ENCODE results near the gene SLC25A12. TPM values are rescaled to one million over a fixed set of nuclear protein-coding genes. Genes with fewer than 3 reads are reported as not detected.
A peak's percentile ranks its signal among the peaks of the same experiment; 100 is the strongest.

The SLC25A12 gene
- total RNA-seq, 5 donors from 2014 or later (not counting 1 experiment from before 2014, with no cell fraction given): 11.7 to 19.0 (median 13.3) TPM

- Mint-ChIP-seq H3K36me3 (peaks cover 58% of the 10 kb centered on the region), H3K27ac (no peak overlapping the region), H3K27me3 (no peaks in the 10 kb centered on the region), H3K4me1 (no peaks in the 10 kb centered on the region), H3K9me3 (no peaks in the 10 kb centered on the region), H3K4me3 (no peak overlapping the region)
- no peaks in the 10 kb centered on the region for H3K9me3 ChIP-seq
- H3K4me1 ChIP-seq (ENCODE audit: control insufficient read depth in 1 of 2, extremely low read depth in 1 of 2, insufficient read depth in 2 of 2, low read length in 2 of 2): no peaks in the 10 kb centered on the region
- H3K27ac ChIP-seq (ENCODE audit: low read length): no peak overlapping the region
- no peak overlapping the region for H3K4me3 ChIP-seq (ENCODE audit: control insufficient read depth in 1 of 2, extremely low read depth in 1 of 2, low read length in 1 of 2)
- no peaks in the 10 kb centered on the region for H3K27me3 ChIP-seq (replicated peaks in 1 of 2; ENCODE audit: control insufficient read depth in 2 of 2, extremely low read depth in 1 of 2, insufficient read depth in 2 of 2, low read length in 1 of 2)
- POLR2A ChIA-PET: interaction anchor here in 1 of 2 donors (0.6 kb wide), 1 partner anchor 54 kb away, joined by 3 read pairs; no protein-coding TSS in a partner anchor
- CTCF ChIA-PET: no interaction called here
- no peak for DNase-seq
- 100% methylated on average over 2 of the region's 3 CpGs for WGBS (ENCODE audit: insufficient coverage)
- peaks cover 3 to 15% of the 10 kb centered on the region in 2 donors for H3K36me3 ChIP-seq (ENCODE audit: control insufficient read depth in 2 of 2, extremely low read depth in 1 of 2, insufficient read depth in 1 of 2, low read length in 1 of 2)
- ATAC-seq (replicated peaks in 1 of 4): no peak
These were observed 89.6 kb downstream of the SLC25A12 start for GRCh38 chr2:171804456-171804855.

GRCh38 chr2:171803757-171804156 lies 90.3 kb downstream of the SLC25A12 start:
- Mint-ChIP-seq H3K36me3 (peaks cover 58% of the 10 kb centered on the region), H3K27ac (no peak overlapping the region), H3K9me3 (no peaks in the 10 kb centered on the region), H3K4me1 (no peaks in the 10 kb centered on the region), H3K4me3 (no peak overlapping the region), H3K27me3 (no peaks in the 10 kb centered on the region)
- Histone ChIP-seq H3K4me3 (ENCODE audit: control insufficient read depth in 1 of 2, extremely low read depth in 1 of 2, low read length in 1 of 2) (no peak overlapping the region), H3K9me3 (no peaks in the 10 kb centered on the region), H3K4me1 (ENCODE audit: control insufficient read depth in 1 of 2, extremely low read depth in 1 of 2, insufficient read depth in 2 of 2, low read length in 2 of 2) (no peaks in the 10 kb centered on the region), H3K27ac (ENCODE audit: low read length) (no peak overlapping the region), H3K27me3 (replicated peaks in 1 of 2; ENCODE audit: control insufficient read depth in 2 of 2, extremely low read depth in 1 of 2, insufficient read depth in 2 of 2, low read length in 1 of 2) (no peaks in the 10 kb centered on the region), H3K36me3 (ENCODE audit: control insufficient read depth in 2 of 2, extremely low read depth in 1 of 2, insufficient read depth in 1 of 2, low read length in 1 of 2) (peaks cover 3 to 18% of the 10 kb centered on the region in 2 donors)
- CTCF ChIA-PET: no interaction called here
- POLR2A ChIA-PET: no interaction called here
- ATAC-seq (replicated peaks in 1 of 4): no peak
- WGBS (ENCODE audit: insufficient coverage): 83% methylated on average over 3 of the region's 5 CpGs
- no peak for DNase-seq

- WGBS (ENCODE audit: insufficient coverage): no CpG with 5 or more reads among the region's 5 CpGs
- Histone ChIP-seq H3K36me3 (ENCODE audit: control insufficient read depth in 2 of 2, extremely low read depth in 1 of 2, insufficient read depth in 1 of 2, low read length in 1 of 2) (peaks cover 3 to 11% of the 10 kb centered on the region in 2 donors), H3K4me3 (ENCODE audit: control insufficient read depth in 1 of 2, extremely low read depth in 1 of 2, low read length in 1 of 2) (no peak overlapping the region), H3K27me3 (replicated peaks in 1 of 2; ENCODE audit: control insufficient read depth in 2 of 2, extremely low read depth in 1 of 2, insufficient read depth in 2 of 2, low read length in 1 of 2) (no peaks in the 10 kb centered on the region), H3K4me1 (ENCODE audit: control insufficient read depth in 1 of 2, extremely low read depth in 1 of 2, insufficient read depth in 2 of 2, low read length in 2 of 2) (no peaks in the 10 kb centered on the region), H3K27ac (ENCODE audit: low read length) (no peak overlapping the region), H3K9me3 (no peaks in the 10 kb centered on the region)
- Mint-ChIP-seq H3K36me3 (peaks cover 43% of the 10 kb centered on the region), H3K27me3 (no peaks in the 10 kb centered on the region), H3K9me3 (no peaks in the 10 kb centered on the region), H3K4me1 (peaks cover 0 to 3% (median 2%) of the 10 kb centered on the region in 3 donors), H3K4me3 (no peak overlapping the region), H3K27ac (no peak overlapping the region)
- ATAC-seq (replicated peaks in 1 of 4): no peak
- DNase-seq: no peak
- ChIA-PET POLR2A (no interaction called here), CTCF (no interaction called here)
These were observed 93.4 kb downstream of the SLC25A12 start for GRCh38 chr2:171800639-171801038.

- ATAC-seq (replicated peaks in 1 of 4): no peak
- no peak overlapping the region for H3K27ac Mint-ChIP-seq
These were observed 95.8 kb downstream of the SLC25A12 start for GRCh38 chr2:171798156-171798820.

GRCh38 chr2:171794918-171795317 lies 99.1 kb downstream of the SLC25A12 start:
- CTCF ChIA-PET: interaction anchor here in 1 of 2 donors (0.7 kb wide), 1 partner anchor 644 kb away, joined by 3 read pairs; no protein-coding TSS in a partner anchor
- Histone ChIP-seq H3K9me3 (no peaks in the 10 kb centered on the region), H3K27ac (ENCODE audit: low read length) (no peak overlapping the region), H3K4me3 (ENCODE audit: control insufficient read depth in 1 of 2, extremely low read depth in 1 of 2, low read length in 1 of 2) (no peak overlapping the region), H3K27me3 (replicated peaks in 1 of 2; ENCODE audit: control insufficient read depth in 2 of 2, extremely low read depth in 1 of 2, insufficient read depth in 2 of 2, low read length in 1 of 2) (no peaks in the 10 kb centered on the region), H3K36me3 (ENCODE audit: control insufficient read depth in 2 of 2, extremely low read depth in 1 of 2, insufficient read depth in 1 of 2, low read length in 1 of 2) (peaks cover 4 to 36% of the 10 kb centered on the region in 2 donors), H3K4me1 (ENCODE audit: control insufficient read depth in 1 of 2, extremely low read depth in 1 of 2, insufficient read depth in 2 of 2, low read length in 2 of 2) (peaks cover 0 to 5% of the 10 kb centered on the region in 2 experiments)
- no peak for DNase-seq
- 97% methylated on average over 3 of the region's 4 CpGs for WGBS (ENCODE audit: insufficient coverage)
- Mint-ChIP-seq H3K27ac (peak overlapping the region; percentile 3 to 40), H3K36me3 (peaks cover 43% of the 10 kb centered on the region), H3K9me3 (no peaks in the 10 kb centered on the region), H3K4me1 (peaks cover 6 to 11% (median 8%) of the 10 kb centered on the region in 3 donors), H3K27me3 (no peaks in the 10 kb centered on the region), H3K4me3 (no peak overlapping the region)
- no peak for ATAC-seq (replicated peaks in 1 of 4)
- POLR2A ChIA-PET: interaction anchor here in 1 of 2 donors (0.6 kb wide), 1 partner anchor 38 kb away, joined by 6 read pairs; no protein-coding TSS in a partner anchor

More at GRCh38 chr2:171798156-171798820, 95.8 kb downstream of the SLC25A12 start:
- H3K9me3 ChIP-seq: no peaks in the 10 kb centered on the region
- no peaks in the 10 kb centered on the region for H3K27me3 ChIP-seq (replicated peaks in 1 of 2; ENCODE audit: control insufficient read depth in 2 of 2, extremely low read depth in 1 of 2, insufficient read depth in 2 of 2, low read length in 1 of 2)
- peaks cover 39% of the 10 kb centered on the region for H3K36me3 Mint-ChIP-seq
- no peak for DNase-seq
- peaks cover 6 to 11% (median 8%) of the 10 kb centered on the region in 3 donors for H3K4me1 Mint-ChIP-seq
- H3K36me3 ChIP-seq (ENCODE audit: control insufficient read depth in 2 of 2, extremely low read depth in 1 of 2, insufficient read depth in 1 of 2, low read length in 1 of 2): peaks cover 0 to 11% of the 10 kb centered on the region in 2 donors
- no peaks in the 10 kb centered on the region for H3K9me3 Mint-ChIP-seq
- H3K4me1 ChIP-seq (ENCODE audit: control insufficient read depth in 1 of 2, extremely low read depth in 1 of 2, insufficient read depth in 2 of 2, low read length in 2 of 2): peaks cover 0 to 5% of the 10 kb centered on the region in 2 experiments
- no peak overlapping the region for H3K27ac ChIP-seq (ENCODE audit: low read length)
- ChIA-PET CTCF (no interaction called here), POLR2A (no interaction called here)
- no peak overlapping the region for H3K4me3 ChIP-seq (ENCODE audit: control insufficient read depth in 1 of 2, extremely low read depth in 1 of 2, low read length in 1 of 2)
- no peak overlapping the region for H3K4me3 Mint-ChIP-seq
- no peaks in the 10 kb centered on the region for H3K27me3 Mint-ChIP-seq
- WGBS (ENCODE audit: insufficient coverage): 100% methylated on average over 1 of the region's 6 CpGs

GRCh38 chr2:171793691-171794678 lies 100.1 kb downstream of the SLC25A12 start:
- Histone ChIP-seq H3K4me1 (ENCODE audit: control insufficient read depth in 1 of 2, extremely low read depth in 1 of 2, insufficient read depth in 2 of 2, low read length in 2 of 2) (peaks cover 0 to 5% of the 10 kb centered on the region in 2 experiments), H3K27ac (ENCODE audit: low read length) (no peak overlapping the region), H3K27me3 (replicated peaks in 1 of 2; ENCODE audit: control insufficient read depth in 2 of 2, extremely low read depth in 1 of 2, insufficient read depth in 2 of 2, low read length in 1 of 2) (no peaks in the 10 kb centered on the region), H3K4me3 (ENCODE audit: control insufficient read depth in 1 of 2, extremely low read depth in 1 of 2, low read length in 1 of 2) (no peak overlapping the region), H3K36me3 (ENCODE audit: control insufficient read depth in 2 of 2, extremely low read depth in 1 of 2, insufficient read depth in 1 of 2, low read length in 1 of 2) (peaks cover 4 to 32% of the 10 kb centered on the region in 2 donors), H3K9me3 (no peaks in the 10 kb centered on the region)
- Mint-ChIP-seq H3K27me3 (no peaks in the 10 kb centered on the region), H3K4me3 (no peak overlapping the region), H3K36me3 (peaks cover 40% of the 10 kb centered on the region), H3K4me1 (peaks cover 6 to 11% (median 8%) of the 10 kb centered on the region in 3 donors), H3K27ac (peak overlapping the region in 1 of 2 donors; percentile 37), H3K9me3 (no peaks in the 10 kb centered on the region)
- POLR2A ChIA-PET: interaction anchor here (0.6 to 0.7 kb wide), 2 partner anchors 37 to 647 kb away, joined by 5 to 6 read pairs; no protein-coding TSS in a partner anchor
- no peak for DNase-seq
- no CpG with 5 or more reads among the region's 6 CpGs for WGBS (ENCODE audit: insufficient coverage)
- ATAC-seq (replicated peaks in 1 of 4): no peak
- CTCF ChIA-PET: interaction anchor here in 1 of 2 donors (0.7 kb wide), 1 partner anchor 645 kb away, joined by 3 read pairs; no protein-coding TSS in a partner anchor

All from T-cell (primary cell).